ENCODE data around the gene ODAD3. TPM values are rescaled to one million over a fixed set of nuclear protein-coding genes. Genes with fewer than 3 reads are reported as not detected.

ODAD3 gene
- total and polyA plus RNA-seq, 2 donors (not counting 1 experiment from before 2014, with no cell fraction given), result 0.18 to 0.62 TPM

DNA sequence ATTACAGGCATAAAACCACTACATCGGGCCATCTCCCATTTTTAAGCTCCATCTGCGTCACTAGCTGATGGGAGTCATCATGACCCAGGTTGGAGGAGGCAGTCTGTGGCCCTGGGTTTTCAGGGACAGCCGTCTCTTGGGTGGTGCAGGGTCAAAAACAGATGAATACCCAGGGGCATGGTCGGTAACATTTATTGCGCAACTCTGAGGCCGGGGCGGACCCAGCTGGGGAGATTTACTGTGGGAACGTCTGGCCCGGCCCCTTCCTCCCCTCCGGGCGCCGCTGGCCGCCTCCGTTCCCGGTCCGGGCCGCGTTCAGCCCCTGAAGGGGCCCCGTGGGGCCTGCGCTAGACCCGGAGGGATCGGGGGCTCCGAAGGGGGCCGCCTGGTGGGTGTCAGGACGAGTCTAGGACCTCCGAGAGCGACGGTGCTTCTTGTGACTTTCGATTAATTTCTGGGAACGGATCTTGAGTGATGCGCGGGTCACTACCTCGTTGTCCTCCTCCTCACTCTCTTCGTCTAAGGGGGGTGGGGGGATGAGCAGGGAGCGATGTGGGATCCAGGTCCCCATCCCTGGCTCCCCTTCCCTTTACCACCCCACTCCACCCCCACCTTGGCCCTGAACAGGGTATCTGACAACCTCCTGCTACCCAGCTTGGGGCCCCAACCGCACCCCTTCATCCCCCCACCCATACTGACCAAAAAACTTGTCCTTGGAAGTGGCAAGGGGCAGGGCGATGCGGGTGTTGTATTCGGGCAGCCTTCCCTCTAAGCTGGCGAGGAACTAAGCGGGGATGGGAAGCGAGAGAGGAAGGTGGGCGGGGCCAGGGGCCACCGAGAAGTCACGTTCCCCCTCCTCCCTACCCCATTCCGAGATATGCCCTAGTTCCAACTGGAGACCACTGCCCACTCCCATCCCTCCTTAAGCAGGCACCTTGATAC lies 14.2 kb downstream of the ODAD3 start:
- H3K4me1 ChIP-seq (ENCODE audit: control insufficient read depth in 2 of 2, insufficient read depth in 2 of 2, low read length in 2 of 2), result peaks cover 55 to 61% of the 10 kb centered on the region in 2 donors
- H3K4me3 ChIP-seq (ENCODE audit: control extremely low read depth in 1 of 5, extremely low read depth in 1 of 5, insufficient read depth in 1 of 5, low read depth in 2 of 5, low read length in 4 of 5), result peak overlapping the region in 4 of 5 experiments; percentile 31 to 57 (median 44)
- CTCF ChIA-PET, result interaction anchor here (1.2 to 5.4 kb wide), 6 partner anchors 14 to 62 kb away, joined by 3 to 41 read pairs (median 12); partner anchors contain the start of genes EPOR, ODAD3 and PRKCSH

More for the DNA sequence above, 14.2 kb downstream of the ODAD3 start:
- peaks cover 0 to 45% (median 0%) of the 10 kb centered on the region in 3 donors for H3K9me3 ChIP-seq (ENCODE audit: control extremely low read depth in 1 of 3, control insufficient read depth in 2 of 3, insufficient read depth in 1 of 3, low read length in 2 of 3)
- WGBS (ENCODE audit: insufficient coverage), result under 1% methylated on average over 25 of the region's 46 CpGs
- Mint-ChIP-seq H3K9me3 (ENCODE audit: insufficient read depth) (no peaks in the 10 kb centered on the region), H3K27me3 (peaks cover 18% of the 10 kb centered on the region), H3K4me3 (peak overlapping the region; percentile 84), H3K4me1 (peaks cover 52% of the 10 kb centered on the region), H3K27ac (peak overlapping the region; percentile 61)
- intact Hi-C loops (cut with micrococcal nuclease), result loop anchor here (5.0 kb wide), 2 partner anchors 162 to 373 kb away; no protein-coding TSS in a partner anchor
- no peaks in the 10 kb centered on the region for H3K79me2 ChIP-seq (ENCODE audit: control insufficient read depth, insufficient read depth, low read length)
- DNase-seq (peak; percentile 64), ATAC-seq (ENCODE audit: low read depth) (no peak)
- H3K36me3 ChIP-seq (replicated peaks in 1 of 2; ENCODE audit: control extremely low read depth in 1 of 2, control insufficient read depth in 1 of 2, extremely low read depth in 1 of 2, insufficient read depth in 2 of 2, low read length in 1 of 2), result no peaks in the 10 kb centered on the region
- TF ChIP-seq EZH2 (IDR thresholded peaks at IDR 0.05; ENCODE audit: borderline replicate concordance, insufficient read depth, low read depth, low read length, poor library complexity, severe bottlenecking), result no peak
- TF ChIP-seq, protein P1, sequence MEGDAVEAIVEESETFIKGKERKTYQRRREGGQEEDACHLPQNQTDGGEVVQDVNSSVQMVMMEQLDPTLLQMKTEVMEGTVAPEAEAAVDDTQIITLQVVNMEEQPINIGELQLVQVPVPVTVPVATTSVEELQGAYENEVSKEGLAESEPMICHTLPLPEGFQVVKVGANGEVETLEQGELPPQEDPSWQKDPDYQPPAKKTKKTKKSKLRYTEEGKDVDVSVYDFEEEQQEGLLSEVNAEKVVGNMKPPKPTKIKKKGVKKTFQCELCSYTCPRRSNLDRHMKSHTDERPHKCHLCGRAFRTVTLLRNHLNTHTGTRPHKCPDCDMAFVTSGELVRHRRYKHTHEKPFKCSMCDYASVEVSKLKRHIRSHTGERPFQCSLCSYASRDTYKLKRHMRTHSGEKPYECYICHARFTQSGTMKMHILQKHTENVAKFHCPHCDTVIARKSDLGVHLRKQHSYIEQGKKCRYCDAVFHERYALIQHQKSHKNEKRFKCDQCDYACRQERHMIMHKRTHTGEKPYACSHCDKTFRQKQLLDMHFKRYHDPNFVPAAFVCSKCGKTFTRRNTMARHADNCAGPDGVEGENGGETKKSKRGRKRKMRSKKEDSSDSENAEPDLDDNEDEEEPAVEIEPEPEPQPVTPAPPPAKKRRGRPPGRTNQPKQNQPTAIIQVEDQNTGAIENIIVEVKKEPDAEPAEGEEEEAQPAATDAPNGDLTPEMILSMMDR (IDR thresholded peaks at IDR 0.05), result no peak
- H3K27me3 ChIP-seq (replicated peaks in 1 of 4; ENCODE audit: control extremely low read depth in 1 of 4, control insufficient read depth in 3 of 4, insufficient read depth in 4 of 4, low read length in 3 of 4), result peaks cover 0 to 50% (median 24%) of the 10 kb centered on the region in 4 experiments
- POLR2A ChIA-PET, result interaction anchor here (0.6 to 3.0 kb wide), 8 partner anchors 11 to 46 kb away, joined by 3 to 16 read pairs (median 8); partner anchors contain the start of genes ODAD3, PRKCSH and SWSAP1
- H3K9ac ChIP-seq (ENCODE audit: low read length), result peak overlapping the region; percentile 54
- no peaks in the 10 kb centered on the region for H4K20me1 ChIP-seq (ENCODE audit: control insufficient read depth, insufficient read depth, low read length, poor library complexity, severe bottlenecking)
- H3K27ac ChIP-seq (ENCODE audit: low read length in 2 of 2), result no peak overlapping the region
- peak overlapping the region; percentile 69 for H2AFZ ChIP-seq (ENCODE audit: insufficient read depth, low read depth, low read length, poor library complexity, severe bottlenecking)
- peak overlapping the region; percentile 76 for H3K4me2 ChIP-seq (replicated peaks; ENCODE audit: low read depth, low read length, poor library complexity, severe bottlenecking)
